Ramos (cell line): ENCODE data around the gene DPP4.
"Not testable (repeated sequence)": the region's sequence is repeated elsewhere in the genome, so short reads cannot be mapped to it uniquely, and the experiment has no call there.

Experiments used
- in situ Hi-C: fragments of 300-500 bp; cut with MboI; formaldehyde crosslinking; loops from one replicate; pipeline ENCODE4 v1.14.3; 2022; ENCODE audit warnings: low sequenced_read_pairs; ENCODE audit not compliant: unreplicated experiment

The DPP4 gene

DNA sequence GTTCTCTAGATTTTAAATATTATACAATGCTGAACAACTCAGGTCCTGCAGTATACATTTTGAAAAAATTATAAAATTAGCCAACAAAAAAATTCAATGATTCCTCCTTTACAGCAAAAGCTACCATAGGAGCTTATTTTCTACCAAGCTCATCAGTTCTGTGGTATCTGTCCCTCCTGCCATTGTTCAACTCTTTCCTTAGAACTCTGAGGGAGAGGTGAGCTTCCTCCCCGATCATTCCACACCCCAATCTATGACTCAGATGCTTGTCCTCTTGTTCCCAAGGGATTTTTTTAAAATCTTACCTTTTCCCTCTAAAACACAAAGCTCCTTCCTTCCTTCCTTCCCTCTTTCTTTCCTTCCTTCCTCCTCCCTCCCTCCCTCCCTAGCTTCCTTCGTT lies 13.5 kb downstream of the DPP4 start:
- in situ Hi-C loops, result no loop called here

DNA sequence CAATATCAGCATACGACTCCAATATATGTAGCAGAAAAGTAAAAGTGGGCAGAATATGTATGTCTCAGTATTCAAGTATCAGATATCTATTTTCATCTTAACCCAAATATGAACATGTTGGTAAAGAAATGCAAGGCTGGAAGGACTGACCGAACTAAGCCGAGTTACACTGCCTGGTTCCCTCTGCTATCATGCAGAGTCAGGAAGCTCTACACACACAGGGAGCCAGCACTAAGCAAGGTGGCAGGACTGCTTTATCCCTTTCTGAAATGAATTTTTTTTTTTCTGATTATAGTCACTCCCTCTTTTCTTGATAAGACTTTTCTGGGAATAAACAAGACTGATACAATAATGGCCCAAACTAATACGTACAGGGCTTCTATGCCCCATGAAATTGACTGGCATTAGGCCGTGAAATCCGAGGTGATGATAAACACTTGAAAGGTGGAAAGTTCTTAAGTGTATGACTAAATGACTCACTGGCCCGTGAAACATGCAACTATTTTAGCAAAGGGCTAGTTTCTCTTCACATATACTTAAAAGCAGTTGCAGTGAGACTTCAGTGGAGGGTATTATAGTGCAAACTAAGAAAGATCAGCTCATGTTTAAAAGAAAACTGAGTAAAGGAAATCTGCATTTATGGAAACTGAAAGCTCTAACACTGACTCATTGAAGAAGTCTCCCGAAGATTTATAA lies 14.9 kb downstream of the DPP4 start:
- in situ Hi-C loops, result no loop called here

DNA sequence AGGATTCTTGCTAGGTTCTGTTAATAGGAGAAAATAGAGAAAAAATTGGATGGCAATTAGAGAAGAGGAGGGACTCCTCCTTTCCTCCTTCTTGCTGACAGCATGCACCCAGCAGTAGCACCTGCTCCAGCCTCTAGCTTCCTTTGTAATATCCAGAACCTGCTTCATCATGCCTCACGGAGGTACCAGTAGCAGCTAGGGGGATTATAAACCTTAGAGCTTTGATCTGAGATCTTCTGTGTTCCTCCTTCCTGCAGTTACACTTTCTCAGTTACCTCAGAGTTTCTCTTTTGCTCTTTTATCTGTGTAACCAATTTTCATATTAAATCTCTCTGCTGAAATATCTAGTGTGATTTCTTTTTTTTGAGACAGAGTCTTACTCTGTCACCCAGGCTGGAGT lies 16.6 kb downstream of the DPP4 start:
- in situ Hi-C loops, result no loop called here

DNA sequence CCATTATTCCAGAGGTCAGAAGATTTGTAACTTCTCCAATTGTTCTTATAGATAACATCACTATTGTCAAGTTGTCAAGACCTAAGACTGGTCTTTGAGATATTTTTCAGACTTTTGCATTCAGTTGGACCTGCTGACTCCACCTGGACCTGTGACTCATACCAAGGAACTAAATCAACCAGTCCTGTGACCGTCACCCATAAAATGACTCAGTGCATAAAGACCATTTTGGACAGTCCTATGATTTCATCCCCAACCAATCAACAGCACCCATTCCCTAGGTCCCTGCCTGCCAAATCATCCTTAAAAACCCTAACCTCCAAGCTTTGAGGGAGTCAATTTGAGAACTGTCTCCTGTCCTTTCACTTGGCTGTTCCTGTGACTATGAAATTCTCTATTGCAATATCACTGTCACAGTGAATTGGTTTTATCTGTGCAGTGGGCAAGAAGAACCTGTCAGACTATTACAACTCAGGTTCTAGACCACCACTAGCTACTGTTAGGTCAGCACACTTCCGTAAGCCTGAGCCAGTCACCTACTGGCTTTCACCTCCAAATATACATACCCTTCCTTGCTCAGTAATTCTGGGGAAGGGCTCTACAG lies 17.1 kb downstream of the DPP4 start:
- in situ Hi-C loops, result no loop called here

DNA sequence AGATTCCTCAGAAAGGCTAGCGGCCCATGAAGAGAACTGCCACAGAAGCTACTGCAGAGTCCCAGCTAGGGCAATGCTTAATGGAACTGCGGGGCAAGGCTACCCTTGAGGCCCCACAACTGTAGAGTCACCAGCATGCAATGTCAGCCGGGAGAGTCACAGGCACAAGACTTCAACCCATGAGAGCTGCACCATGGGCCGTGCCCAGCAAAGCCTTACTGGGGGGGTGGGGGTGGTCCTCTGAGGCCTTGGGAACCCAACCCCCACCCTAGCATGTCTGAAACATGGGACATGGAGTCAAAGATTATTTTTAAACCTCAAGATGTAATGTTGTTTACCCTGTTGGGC lies 20.2 kb downstream of the DPP4 start:
- in situ Hi-C loops, result no loop called here

DNA sequence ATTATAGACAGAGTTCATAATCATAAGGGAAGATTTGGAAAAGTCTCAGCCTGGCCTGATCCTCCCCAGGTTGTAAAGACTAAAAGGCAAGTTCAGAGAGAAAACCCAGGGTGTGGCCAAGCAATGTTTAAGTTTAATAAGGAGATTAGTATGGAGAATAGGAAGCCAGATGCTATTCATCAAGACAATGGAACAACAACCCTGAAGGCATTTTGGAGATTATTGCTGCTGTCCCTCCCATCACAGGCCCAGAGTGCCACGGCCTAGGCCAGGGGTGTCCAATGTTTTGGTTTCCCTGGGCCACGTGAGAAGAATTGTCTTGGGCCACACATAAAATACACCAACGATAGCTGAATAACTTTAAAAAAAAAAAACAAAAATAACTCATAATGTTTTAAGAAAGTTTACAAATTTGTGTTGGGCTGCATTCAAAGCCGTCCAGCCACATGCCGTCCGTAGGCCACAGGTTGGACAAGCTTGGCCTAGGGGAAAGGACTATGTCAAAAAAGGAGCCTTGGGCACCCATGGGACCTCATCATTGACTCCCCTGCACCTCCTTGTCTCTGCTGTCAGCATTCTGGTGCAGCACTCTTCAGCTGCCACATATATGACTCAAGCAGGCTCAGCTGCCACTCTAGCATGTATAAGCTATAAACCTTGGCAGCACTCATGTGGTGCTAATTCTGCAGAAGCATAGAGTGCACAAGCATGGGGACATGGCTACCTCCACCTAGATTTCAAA lies 20.8 kb downstream of the DPP4 start:
- in situ Hi-C loops, result no loop called here

DNA sequence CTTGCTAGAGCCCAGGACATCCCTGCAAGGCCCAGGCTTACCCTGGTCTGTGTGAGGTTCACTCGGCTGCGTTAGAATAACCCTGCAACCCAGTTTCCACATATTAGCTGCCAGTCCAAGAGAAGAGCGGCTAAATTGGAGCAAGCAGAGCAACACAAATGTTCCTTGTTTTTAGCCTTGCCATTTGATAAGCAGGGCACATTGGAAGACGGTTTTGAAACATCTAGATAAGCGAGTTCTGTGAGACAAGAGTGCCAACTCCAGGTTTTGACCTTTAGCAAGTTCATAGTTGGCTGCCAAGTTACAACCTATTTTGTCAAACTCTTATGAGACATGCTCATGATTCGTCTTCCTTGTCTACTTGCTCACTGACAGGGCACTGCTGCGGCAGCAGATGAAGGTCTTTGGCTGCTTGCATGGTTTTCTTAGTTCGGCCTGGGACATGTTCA lies 23.5 kb downstream of the DPP4 start:
- in situ Hi-C loops, result no loop called here

DNA sequence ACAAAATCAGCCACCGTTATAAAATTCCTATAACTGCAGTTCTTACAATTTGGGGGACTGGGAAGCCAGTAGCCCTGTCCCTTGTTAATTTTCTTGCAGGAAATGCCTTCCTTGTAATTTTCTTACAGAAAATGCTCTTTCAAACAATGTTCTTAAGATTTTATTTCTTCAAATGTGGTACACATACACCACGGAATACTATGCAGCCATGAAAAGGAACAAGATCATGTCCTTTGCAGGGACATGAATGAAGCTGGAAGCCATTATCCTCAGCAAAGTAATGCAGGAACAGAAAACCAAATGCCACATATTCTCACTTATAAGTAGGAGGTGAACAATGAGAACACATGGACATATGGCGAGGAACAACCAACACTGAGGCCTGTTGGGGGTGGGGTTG lies 24.9 kb downstream of the DPP4 start:
- in situ Hi-C loops, result not testable (repeated sequence)

DNA sequence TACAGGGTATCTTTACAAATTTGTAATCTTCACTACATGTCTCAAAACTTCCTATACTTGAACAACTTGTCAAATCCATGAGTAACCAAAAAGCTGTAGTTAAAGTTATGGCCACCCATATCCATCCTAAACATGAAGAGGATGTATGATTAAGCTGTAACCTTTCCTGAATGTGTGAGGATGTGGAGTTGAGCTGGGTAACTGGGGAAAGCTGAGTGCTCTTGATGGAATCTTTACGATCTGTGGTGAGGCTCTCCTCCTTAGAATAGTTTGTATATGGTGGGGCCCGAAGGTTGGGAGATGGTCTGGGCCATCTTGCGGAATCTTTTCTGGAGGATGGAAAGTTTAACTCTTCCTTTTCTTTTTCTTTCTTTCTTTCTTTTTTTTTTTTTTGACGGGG lies 29.4 kb downstream of the DPP4 start:
- in situ Hi-C loops, result no loop called here

DNA sequence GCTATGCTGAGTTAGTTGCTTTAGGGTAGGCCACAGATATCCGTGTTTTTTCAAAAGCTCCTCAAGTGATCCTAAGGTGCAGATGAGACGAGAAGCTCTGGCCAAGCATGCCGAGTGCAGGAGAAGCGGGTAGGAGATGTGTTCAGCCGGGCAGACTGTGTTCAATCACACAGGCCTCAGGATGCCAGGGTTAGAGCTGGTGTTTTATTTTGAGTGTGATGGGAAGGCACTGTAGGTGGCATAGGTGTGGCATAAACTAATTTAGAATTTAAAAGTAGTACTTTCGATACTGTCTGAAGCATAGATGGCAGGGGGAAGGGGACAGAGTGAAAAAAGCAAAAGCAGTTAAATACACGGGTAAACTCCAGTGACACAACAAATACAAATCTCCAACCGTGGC lies 30.9 kb downstream of the DPP4 start:
- in situ Hi-C loops, result no loop called here

DNA sequence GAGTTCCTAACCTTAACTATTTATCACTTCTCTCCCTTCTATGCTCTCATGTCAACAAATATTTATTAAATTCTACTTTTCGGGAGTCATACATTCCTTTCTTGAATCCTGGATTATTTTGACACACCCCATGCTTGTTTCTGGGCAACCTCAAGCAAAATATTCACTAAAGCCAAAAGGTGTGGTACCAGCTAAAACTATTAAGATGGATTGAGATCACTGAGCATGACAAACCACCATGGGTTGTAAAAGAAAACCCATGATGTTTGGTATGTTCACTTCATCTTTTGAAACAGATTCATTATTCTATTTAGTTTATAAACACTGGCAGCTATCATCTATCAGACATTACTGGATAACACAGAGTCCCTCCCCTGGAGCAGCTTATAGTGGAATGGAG lies 32.5 kb downstream of the DPP4 start:
- in situ Hi-C loops, result no loop called here

DNA sequence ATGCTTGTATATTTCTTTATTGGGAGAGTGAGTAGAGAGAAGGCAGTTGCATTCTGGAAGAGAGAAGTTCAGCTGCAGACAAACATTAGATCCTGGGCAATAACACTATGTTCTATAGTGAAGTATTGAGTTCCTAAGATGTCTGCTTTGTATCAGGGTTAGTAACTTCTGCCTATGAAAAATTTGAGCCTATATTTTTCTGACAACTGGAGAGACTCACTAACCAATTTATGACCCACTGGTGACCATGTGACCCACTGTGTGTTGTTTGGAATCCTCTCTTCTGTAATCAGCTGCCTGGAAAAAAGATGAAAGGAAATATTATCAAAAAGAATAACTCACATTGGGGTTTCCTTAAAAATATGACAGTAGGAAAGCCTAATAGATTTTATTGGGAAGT lies 35.3 kb downstream of the DPP4 start:
- in situ Hi-C loops, result no loop called here

DNA sequence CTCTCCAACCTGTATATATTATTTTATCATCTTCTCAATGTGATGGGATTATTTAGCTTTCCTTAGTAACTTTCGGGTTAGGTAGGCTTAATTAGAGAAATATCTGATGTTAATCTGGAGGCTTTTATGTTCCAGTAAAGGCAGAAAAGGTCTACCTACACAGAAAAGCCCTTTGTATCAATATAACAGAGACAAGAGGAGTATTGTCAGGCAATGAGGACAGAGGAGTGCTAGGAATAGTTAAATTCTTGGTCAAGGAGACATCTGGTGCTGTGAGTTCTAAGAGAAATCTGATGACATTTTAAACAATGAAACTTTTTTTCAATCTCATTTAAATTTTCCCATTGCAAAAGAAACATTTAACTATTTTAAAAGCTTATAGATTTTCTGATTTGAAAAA lies 36.1 kb downstream of the DPP4 start:
- in situ Hi-C loops, result no loop called here

DNA sequence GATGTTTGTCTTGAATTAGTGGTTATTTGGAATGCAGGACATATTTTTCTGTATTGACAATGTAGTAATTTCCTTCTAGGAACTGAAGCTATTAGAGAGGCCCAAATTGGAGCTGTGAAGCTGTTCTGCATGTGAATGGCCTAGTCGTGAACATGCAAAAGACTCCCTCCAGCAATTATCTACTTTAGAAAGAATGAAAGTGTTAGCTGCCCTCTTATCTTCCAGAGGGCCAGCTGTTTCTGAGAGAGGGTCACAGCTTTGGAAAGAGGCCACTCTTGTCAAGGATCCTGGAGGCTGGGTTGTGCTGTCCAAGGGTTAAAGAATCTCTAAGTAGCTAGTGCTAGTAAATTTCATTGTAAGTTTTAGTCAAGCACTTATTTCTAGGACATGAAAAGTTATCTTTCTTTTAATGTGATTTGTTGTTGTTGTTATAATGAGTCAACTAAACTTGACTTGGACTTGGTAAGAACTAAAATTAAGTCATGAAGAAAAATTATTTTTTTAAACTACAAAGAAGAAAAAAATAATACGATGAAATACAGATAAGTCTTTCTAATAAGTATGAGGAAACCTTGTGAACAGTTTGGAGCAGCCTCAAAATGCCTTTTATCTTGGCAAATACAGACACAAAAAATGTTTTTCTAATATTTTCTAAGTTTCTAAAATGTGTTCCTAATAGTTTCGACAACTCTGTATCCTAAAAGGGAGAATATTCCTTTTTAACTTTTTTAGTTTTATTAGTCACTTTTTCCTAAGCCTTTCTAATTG lies 36.8 kb downstream of the DPP4 start:
- in situ Hi-C loops, result no loop called here

DNA sequence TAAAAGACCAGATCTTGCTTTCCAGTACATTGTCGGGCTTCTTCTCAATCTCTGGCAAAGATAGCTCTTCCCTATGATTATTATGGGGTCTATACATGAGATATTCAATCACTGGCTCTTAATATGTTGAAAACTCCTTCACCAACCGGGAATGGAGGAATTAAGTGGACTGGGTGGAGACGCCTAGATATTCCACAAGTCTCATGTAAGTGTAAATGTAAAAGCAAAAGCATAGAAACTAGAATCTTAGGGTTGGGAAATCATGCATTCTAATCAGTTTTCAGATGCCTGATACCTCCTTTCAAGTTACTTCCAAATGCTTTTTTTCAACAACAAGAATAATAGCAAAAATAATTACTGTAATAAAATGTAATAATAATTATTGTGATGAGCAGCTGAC lies 38.0 kb downstream of the DPP4 start:
- in situ Hi-C loops, result no loop called here

DNA sequence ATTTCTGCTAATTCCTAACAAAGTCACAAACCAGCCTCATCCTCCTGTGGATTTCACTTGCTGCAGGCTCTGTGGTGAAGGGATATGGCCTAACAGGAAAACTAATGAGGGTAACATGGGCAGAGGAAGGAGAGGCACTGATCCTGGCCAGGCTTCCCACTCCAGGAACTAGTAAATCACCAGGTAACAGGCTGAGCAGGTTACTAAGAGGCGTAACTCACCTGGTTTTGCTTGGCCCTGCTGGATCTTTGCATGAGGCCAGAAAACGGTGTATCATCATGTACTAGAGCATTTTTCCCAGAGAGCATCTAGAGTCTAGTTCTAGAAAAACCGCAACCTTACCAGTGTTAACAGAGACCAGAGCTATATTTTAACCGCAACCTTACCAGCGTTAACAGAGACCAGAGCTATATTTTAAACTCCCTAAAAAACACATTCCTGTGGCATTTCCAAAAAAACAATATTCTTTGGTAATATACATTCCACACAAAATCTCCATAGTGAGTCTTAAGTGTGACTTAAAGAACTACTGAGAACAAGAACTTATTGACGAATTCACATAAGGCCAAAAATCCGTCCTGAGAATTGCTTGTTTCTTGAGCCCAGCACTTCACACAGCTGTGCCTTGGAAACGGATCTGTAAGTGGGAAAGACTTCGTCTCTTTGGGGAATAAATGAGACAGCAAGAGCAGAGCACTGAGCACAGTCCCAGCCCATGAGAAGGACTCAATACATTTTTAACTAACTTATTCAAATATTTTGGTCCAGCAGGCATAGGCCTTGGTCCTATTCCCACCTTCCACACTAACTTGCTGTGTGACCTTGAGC lies 43.4 kb downstream of the DPP4 start:
- in situ Hi-C loops, result no loop called here

DNA sequence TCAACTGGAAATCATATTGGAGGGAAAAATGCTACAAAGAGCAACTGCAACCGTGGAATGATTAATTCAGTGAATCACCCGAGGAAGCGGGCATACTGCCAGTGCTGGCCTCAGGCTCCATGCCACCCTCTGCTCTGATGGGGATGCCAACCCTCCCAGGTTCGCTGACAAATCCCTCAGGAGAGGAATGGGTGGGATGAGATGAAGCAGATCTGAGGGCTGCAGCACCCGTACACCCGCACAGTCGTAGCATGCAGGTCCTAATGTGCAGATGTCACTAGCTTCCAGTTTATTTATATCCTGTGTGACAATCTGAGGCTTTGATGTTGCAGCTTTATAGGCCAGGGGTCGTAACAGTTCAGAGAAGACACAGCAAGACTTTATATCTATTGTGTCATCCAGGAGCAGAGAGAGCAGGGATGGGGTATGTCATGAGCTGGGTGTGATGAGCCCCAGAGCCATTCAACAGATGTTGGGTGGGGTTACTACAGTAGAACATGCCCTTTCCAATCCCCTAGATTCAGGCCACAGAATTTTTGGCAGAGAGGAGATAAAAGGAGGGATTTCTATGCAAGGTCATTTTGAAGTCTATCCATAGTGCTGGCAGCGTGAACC lies 44.6 kb downstream of the DPP4 start:
- in situ Hi-C loops, result no loop called here

DNA sequence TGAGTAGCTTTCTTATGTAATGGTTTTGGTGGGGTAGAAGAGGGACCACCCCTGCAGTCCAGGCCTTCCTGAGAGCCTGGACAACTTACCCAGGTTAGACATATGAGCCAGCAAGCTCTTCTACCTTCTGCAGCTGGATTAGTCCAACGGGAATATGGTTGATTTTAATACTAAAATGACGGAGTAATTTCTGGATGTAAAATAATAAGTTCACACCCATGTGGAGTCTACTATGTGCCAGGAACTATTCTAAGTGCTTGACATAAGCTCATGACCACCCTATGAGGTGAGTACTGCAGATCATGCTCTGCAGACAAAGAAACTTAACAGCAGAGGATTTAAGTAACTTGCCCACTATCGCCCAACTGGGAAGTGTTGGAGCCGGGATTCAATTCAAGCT lies 45.5 kb downstream of the DPP4 start:
- in situ Hi-C loops, result no loop called here

DNA sequence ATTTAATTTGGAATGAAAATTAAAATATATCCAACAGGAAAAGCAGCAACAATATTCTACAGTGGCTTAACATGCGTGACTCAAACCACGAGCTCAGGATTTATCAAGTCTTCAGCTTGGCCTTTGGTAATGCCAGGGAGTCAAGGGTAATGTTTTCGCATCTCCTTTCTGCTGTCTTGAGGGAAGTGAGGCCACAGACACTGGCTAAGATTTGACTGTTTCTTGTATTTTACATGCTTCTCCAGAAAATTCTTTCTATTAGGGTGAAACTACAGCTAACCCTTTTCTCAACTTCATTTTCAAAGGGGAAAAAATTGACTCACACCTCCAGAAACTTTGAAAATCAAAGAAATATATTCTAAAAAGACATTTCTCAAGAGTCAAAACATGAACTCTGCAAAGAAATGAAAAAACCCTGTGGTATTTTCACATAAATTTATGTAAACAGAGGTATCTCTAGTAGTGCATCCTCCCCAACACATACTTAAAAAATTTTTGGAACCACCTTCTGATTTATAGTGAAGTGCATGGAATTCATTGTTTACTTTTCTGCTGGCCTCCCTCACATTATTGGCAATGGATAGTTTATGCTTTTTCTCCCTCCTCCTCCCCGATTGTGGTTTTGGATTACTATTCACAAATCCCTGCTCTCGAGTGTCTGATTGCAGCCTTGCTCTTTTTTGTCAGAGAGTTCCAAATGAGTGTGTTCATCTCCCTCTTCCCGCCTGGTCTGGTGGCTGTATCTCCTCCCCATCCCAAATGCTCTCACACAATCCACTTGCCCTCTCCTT lies 48.7 kb downstream of the DPP4 start:
- in situ Hi-C loops, result no loop called here
